GM21717 (cell line): ENCODE results near the gene RAD51B.

Experiments
- ATAC-seq: cut with Tn5 transposase; IDR thresholded peaks from one replicate; pipeline ENCODE4 v1.9.1; 2021; ENCODE audit warnings: mild to moderate bottlenecking, moderate library complexity; ENCODE audit not compliant: unreplicated experiment

Gene RAD51B

DNA sequence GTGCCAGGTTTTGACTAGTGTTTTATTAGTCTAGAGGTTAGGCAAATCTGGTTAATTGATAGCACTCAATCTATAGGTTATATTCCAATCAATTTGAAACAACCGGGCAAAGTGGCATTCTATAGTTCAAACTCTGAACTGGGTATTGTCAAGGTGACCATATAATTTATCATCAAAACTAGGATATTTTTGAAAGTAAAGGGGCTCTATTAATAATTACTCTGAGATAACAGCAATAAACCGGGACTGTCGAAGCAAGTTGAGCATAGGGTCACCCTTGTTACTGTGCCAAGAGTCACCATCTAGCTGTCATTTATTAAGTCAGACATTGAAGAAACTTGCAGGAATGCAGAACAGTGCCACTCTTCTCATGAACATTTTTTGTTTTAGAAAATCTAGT lies 321.2 kb downstream of the RAD51B start:
- no peak for ATAC-seq

GRCh38 chr14:68141281-68142088 lies 321.9 kb downstream of the RAD51B start:
- no peak for ATAC-seq

DNA sequence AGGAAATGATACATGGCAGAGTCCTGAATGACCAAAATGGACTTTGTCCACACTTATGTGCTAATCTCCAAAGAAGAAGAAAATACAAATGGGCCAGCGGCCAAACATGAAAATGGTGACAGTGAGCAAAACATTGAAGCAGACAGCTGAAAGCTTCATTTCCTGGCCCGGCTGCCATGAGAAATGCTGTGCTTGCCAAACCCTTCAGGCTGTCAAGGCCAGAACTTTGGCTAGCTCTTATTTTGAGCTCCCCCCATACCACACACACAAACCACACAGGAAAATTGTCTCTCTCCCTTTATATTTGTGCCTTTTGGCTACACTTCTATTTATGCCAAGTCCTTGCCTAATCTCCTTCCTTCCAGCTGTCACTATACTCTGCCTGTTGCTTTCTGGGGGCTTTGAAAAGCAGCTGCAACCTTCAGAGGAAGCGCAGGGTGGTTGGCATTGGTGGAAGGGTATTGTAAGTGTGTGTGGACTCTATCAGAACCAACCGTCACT lies 323.8 kb downstream of the RAD51B start:
- no peak for ATAC-seq

DNA sequence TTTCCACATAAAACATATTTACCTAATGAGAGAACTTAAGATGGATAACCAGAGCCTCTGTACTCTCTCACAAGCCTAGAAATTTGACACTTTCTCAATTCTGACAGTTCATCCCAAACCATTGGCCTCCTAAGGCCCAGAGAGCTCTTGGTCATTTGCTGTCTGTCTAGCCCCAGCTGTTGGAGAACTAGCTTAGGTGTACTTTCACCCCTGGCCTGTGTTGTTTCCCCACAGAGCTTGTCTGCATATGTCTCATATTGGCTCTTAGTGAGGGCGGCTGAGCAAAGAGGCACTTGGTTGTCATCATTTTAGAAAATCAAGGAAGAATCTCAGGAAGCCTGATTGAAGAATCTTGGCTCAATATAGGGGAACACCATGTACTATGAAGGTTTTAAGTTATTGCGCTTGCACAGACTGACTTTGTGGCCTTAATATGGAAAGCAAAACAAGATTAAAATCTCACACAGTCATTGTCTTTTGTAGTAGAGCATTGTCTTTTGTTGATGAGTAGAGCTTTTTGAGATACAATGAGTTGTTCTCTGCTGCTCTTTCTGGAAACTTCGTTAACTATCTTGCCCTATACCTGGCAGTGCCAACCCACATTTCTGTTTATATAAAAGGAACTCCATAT lies 324.6 kb downstream of the RAD51B start:
- no peak for ATAC-seq

- no peak for ATAC-seq
Observed at GRCh38 chr14:68145036-68145435, 325.5 kb downstream of the RAD51B start.

GRCh38 chr14:68145539-68145938 lies 326.0 kb downstream of the RAD51B start:
- ATAC-seq = no peak

GRCh38 chr14:68146818-68147217 lies 327.2 kb downstream of the RAD51B start:
- no peak for ATAC-seq

DNA sequence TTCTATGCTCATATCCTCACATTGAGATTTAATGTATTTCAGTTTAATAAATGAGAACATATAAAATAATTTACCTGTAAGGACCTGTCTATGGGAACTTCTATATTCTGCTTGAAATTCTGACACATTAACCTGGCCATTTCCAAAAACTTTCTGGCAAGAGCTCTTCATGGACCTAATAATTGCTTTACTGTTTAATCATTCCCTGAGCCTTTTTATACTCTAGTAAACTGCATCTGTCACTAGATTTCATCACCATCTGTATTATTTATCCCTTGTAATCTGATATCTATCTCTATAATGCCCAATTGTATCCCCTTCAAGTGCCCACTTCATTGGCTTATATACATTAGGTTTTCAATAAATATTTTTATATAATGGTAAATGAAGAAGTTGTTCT lies 327.7 kb downstream of the RAD51B start:
- no peak for ATAC-seq

DNA sequence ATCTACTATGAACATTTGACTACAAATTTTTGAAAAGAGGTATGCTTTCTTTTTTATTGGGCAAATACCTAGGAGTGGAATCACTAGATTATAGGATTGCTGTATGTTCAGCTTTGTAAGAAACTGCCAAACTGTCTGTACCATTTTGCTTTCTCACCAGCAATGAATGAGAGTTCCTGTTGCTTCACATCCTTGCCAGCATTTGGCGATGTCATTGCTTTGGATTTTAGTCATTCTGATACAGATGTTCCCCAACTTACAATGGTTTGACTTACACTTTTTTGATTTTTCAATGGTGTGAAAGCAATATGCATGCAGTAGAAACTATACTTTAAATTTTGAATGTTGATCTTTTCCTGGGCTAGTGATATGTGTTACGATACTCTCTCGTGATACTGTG lies 328.7 kb downstream of the RAD51B start:
- ATAC-seq = no peak

DNA sequence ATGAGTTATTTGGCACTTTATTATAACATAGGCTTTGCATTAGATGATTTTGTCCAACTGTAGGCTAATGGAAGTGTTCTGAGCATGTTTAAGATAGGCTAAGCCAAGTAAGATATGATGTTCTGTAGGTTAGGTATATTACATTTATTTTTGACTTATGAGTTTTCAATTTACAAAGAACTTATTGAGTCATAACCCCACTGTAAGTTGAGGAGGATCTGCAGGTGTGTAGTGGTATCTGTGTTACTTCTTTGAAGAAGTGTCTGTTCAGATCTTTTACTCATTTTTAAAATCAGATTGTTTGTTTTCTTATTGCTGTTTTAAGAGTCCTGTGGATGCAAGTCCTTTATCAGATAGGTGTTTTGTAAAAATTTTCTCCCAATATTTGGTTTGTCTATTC lies 329.2 kb downstream of the RAD51B start:
- ATAC-seq = no peak

GRCh38 chr14:68153275-68153674 lies 333.7 kb downstream of the RAD51B start:
- ATAC-seq = no peak

- ATAC-seq = no peak
Observed at GRCh38 chr14:68154275-68154674, 334.7 kb downstream of the RAD51B start.

- ATAC-seq = no peak
Observed at GRCh38 chr14:68157971-68158371, 338.4 kb downstream of the RAD51B start.

- ATAC-seq = no peak
Observed at GRCh38 chr14:68158640-68159039, 339.1 kb downstream of the RAD51B start.

- ATAC-seq = no peak
Observed at GRCh38 chr14:68159701-68160633, 340.4 kb downstream of the RAD51B start.

DNA sequence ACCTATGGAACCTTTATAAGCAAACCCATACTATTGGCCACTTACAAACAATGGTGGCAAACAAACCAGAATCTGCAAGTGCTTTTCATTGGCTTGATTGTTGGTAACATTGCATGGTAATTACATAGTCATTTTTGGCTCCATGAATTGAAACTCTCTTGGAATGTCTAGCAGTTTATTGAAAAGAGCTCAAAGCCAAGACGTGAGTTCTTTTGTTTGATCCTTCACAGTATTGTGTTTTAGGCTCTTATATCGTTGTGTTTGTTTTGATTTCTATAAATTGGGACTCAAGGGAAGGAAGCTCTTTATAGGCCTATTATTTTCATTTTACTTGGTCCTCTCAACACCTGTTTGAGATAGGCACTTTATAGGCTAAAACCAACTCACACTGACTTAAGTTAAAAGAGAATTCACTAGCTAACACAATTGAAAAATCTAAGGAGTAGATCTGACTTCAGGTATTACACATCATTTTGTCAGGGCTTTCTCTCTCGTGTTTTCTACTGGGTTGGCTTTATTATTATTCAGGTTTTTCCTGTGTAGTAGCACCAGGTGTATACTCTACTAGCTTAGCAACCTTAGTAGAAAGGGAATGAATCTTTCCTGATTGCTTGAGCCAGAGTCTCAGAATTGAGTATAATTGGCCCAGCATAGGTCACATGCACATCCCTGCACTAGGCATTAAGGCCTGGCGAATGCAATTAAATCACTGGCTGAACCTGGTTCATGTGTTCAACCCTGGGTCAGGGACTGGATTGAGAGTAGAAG lies 341.4 kb downstream of the RAD51B start:
- no peak for ATAC-seq

GRCh38 chr14:68162887-68163286 lies 343.3 kb downstream of the RAD51B start:
- ATAC-seq = no peak

GRCh38 chr14:68164711-68165113 lies 345.1 kb downstream of the RAD51B start:
- no peak for ATAC-seq

- no peak for ATAC-seq
Observed at GRCh38 chr14:68165274-68165843, 345.8 kb downstream of the RAD51B start.

GRCh38 chr14:68166731-68167382 lies 347.3 kb downstream of the RAD51B start:
- ATAC-seq = no peak
